HL-60 (cell line): ENCODE measurements around the gene ALPL.

Experiments
- DNase-seq, 2 experiments: peaks; one replicate each; pipeline ENCODE4 v3.0.0-alpha.2; 2010 to 2020; ENCODE audit warnings: low read depth in 1 of 2, low spot score in 1 of 2
- H3K27ac ChIP-seq: fragments of 250-450 bp; sonication (Bioruptor Pico); replicated peaks from 2 replicates; pipeline ENCODE4 v1.5.1; 2020; ENCODE audit warnings: mild to moderate bottlenecking, moderate library complexity
- H3K27me3 ChIP-seq: fragments of 250-450 bp; sonication (Bioruptor Pico); 2 replicates; pipeline ENCODE4 v1.5.1; 2021; ENCODE audit warnings: mild to moderate bottlenecking, moderate library complexity; ENCODE audit not compliant: insufficient read depth, poor library complexity, severe bottlenecking
- H3K4me3 ChIP-seq: replicated peaks from 2 replicates; pipeline ENCODE4 v1.5.1; 2011; ENCODE audit warnings: mild to moderate bottlenecking, control low read depth, low read length; ENCODE audit not compliant: insufficient read depth
- GABPA ChIP-seq: IDR thresholded peaks from 2 replicates; pipeline ENCODE4 v1.6.1; 2012; ENCODE audit warnings: low read depth
- POLR2AphosphoS5 ChIP-seq: IDR thresholded peaks from 2 replicates; pipeline ENCODE4 v1.6.1; 2012; ENCODE audit warnings: low read depth
- SPI1 ChIP-seq: IDR thresholded peaks from 2 replicates; pipeline ENCODE4 v1.6.1; 2012; ENCODE audit warnings: low read depth, mild to moderate bottlenecking, borderline replicate concordance
- TF ChIP-seq, protein P1 (sequence below): IDR thresholded peaks from 2 replicates; pipeline ENCODE4 v1.6.1; 2012; ENCODE audit warnings: low read depth; ENCODE audit not compliant: insufficient replicate concordance
- TF ChIP-seq, protein P2 (sequence below): IDR thresholded peaks from one replicate; pipeline ENCODE4 v1.5.1; 2011; ENCODE audit warnings: low read length, control low read depth, inconsistent platforms; ENCODE audit not compliant: insufficient read depth

Gene ALPL

DNA sequence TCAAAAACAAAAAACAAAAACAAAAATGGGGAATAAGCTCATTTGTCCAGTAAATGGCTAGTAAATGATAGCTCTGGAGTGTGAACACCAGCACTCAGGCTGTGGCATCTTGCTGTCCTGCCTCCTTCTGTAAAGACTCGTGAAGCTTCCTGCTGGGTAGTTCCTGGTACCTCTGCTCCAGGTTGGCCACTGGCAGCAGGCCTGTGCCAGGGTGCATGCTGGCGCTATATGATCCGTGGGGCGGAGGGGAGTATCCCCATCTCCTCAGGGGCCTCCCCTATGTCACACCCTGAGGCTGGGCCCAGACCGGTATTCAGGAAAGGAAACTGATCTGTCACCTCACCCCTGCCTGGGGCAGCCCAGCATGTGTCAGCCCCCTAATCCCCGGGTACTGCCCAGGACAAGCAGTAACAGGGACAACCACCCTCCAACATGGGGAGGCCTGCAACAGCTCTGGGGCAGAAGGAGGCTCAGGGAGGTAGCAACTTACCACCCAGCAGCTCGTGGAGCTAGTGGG is 14.1 kb downstream of the ALPL start:
- H3K27me3 ChIP-seq, result no peaks in the 10 kb centered on the region
- no peak overlapping the region for H3K4me3 ChIP-seq
- H3K27ac ChIP-seq, result no peak overlapping the region
- no peak for DNase-seq
- TF ChIP-seq, protein P1, sequence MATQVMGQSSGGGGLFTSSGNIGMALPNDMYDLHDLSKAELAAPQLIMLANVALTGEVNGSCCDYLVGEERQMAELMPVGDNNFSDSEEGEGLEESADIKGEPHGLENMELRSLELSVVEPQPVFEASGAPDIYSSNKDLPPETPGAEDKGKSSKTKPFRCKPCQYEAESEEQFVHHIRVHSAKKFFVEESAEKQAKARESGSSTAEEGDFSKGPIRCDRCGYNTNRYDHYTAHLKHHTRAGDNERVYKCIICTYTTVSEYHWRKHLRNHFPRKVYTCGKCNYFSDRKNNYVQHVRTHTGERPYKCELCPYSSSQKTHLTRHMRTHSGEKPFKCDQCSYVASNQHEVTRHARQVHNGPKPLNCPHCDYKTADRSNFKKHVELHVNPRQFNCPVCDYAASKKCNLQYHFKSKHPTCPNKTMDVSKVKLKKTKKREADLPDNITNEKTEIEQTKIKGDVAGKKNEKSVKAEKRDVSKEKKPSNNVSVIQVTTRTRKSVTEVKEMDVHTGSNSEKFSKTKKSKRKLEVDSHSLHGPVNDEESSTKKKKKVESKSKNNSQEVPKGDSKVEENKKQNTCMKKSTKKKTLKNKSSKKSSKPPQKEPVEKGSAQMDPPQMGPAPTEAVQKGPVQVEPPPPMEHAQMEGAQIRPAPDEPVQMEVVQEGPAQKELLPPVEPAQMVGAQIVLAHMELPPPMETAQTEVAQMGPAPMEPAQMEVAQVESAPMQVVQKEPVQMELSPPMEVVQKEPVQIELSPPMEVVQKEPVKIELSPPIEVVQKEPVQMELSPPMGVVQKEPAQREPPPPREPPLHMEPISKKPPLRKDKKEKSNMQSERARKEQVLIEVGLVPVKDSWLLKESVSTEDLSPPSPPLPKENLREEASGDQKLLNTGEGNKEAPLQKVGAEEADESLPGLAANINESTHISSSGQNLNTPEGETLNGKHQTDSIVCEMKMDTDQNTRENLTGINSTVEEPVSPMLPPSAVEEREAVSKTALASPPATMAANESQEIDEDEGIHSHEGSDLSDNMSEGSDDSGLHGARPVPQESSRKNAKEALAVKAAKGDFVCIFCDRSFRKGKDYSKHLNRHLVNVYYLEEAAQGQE, result no peak

DNA sequence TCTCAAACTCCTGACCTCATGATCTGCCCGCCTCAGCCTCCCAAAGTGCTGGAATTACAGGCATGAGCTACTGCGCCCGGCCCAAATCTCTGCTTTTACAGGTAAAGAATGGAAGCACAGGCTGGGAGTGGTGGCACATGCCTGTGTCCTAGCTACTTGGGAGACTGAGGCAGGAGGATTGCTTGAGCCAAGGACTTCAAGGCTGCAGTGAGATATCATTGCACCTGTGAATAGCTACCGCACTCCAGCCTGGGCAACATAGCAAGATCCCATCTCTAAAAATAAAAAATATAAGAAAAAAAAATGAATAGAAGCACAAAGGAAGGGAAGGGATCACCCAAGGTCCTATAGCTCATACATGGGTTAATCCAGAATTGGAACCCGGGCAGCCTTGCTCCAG is 15.0 kb downstream of the ALPL start:
- Histone ChIP-seq H3K4me3 (no peak overlapping the region), H3K27ac (no peak overlapping the region), H3K27me3 (no peaks in the 10 kb centered on the region)
- no peak for DNase-seq
- TF ChIP-seq SPI1 (no peak), POLR2AphosphoS5 (no peak), GABPA (no peak)

DNA sequence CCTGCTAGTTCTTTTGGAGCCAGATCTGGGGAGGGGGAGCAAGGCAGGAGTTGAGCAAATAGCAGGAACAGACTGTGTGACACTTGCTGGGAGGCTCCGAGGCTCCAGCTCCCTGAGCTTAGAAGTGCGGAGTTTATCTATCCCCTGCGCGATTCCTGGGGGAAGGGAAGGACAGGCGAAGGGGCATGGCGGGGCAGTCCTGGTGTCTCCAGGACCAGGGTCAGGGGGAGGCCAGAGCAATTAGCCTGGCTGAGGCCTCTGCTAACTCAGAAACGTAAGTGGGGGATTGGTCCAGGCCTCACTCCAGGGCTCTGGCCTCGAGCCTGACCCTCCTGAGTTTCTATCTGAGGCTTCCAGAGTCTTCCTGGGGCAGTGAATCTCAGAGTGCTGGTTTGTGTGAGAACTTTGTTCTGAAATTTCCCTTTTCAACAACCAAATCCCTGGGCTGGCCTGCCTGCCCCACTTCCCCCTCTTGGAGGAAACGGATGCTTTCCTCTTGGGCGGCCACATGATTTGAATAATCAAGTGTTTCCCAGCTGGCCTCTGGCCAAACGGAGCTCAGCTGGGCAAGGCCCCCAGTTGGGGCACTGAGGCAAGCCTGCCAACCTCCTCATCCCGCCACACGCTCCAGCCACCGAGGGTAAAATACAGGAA is 15.6 kb downstream of the ALPL start:
- TF ChIP-seq, protein P1, result no peak
- TF ChIP-seq SPI1, result peak; percentile 59; the same call in 1 of the 2 replicates
- no peak overlapping the region for H3K4me3 ChIP-seq
- DNase-seq, result peak in 1 of 2 experiments; percentile 18
- no peak overlapping the region for H3K27ac ChIP-seq
- no peaks in the 10 kb centered on the region for H3K27me3 ChIP-seq

DNA sequence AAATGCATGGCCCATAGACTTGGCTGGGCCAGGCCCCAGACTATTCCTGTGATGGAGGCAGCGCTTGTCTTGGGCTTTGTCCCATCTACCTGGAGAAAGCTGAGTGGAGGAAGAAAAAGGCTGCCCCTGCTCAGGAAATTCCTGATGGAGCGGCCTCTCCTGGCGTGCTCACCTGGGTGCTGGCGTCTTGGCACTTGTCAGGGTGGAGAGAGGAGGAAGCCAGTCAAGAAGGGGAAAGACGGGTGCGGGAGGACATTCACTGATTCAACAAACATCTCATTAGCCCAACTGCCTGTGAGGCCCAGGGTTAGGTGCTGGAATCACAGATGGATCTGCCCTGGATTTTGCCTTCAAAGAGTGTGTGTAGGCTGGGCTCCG is 16.1 kb downstream of the ALPL start:
- TF ChIP-seq GABPA (no peak), POLR2AphosphoS5 (no peak), SPI1 (no peak)
- TF ChIP-seq, protein P2, sequence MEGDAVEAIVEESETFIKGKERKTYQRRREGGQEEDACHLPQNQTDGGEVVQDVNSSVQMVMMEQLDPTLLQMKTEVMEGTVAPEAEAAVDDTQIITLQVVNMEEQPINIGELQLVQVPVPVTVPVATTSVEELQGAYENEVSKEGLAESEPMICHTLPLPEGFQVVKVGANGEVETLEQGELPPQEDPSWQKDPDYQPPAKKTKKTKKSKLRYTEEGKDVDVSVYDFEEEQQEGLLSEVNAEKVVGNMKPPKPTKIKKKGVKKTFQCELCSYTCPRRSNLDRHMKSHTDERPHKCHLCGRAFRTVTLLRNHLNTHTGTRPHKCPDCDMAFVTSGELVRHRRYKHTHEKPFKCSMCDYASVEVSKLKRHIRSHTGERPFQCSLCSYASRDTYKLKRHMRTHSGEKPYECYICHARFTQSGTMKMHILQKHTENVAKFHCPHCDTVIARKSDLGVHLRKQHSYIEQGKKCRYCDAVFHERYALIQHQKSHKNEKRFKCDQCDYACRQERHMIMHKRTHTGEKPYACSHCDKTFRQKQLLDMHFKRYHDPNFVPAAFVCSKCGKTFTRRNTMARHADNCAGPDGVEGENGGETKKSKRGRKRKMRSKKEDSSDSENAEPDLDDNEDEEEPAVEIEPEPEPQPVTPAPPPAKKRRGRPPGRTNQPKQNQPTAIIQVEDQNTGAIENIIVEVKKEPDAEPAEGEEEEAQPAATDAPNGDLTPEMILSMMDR, result no peak
- TF ChIP-seq, protein P1, result no peak
- Histone ChIP-seq H3K27me3 (no peaks in the 10 kb centered on the region), H3K4me3 (no peak overlapping the region), H3K27ac (no peak overlapping the region)
- no peak for DNase-seq
